ENCODE data around the gene LDAH. TPM values are rescaled to one million over a fixed set of nuclear protein-coding genes. Genes with fewer than 3 reads are reported as not detected.

LDAH gene
- total RNA-seq, 1 experiment from 2014 or later, result 15.2 TPM

GRCh38 chr2:20649576-20649975 is 173.3 kb downstream of the LDAH start:
- Histone ChIP-seq H2BK15ac (ENCODE audit: low read depth, low read length) (no peak overlapping the region), H3K4me2 (ENCODE audit: insufficient read depth, insufficient read length, low read length) (no peak overlapping the region), H3K14ac (ENCODE audit: insufficient read depth, low read length) (no peak overlapping the region; the same call in 1 of the 2 replicates)

More at GRCh38 chr2:20649576-20649975, 173.3 kb downstream of the LDAH start:
- no peak overlapping the region for H2BK12ac ChIP-seq (ENCODE audit: insufficient read length, low read depth, low read length)
- no peaks in the 10 kb centered on the region for H3K79me1 ChIP-seq (ENCODE audit: insufficient read depth, low read depth, low read length, poor library complexity, severe bottlenecking)
- H2AFZ ChIP-seq (ENCODE audit: low read length), result no peak overlapping the region
- H3K27me3 ChIP-seq (ENCODE audit: insufficient read depth, low read length), result no peaks in the 10 kb centered on the region
- no peak overlapping the region for H4K91ac ChIP-seq (ENCODE audit: insufficient read length, low read depth, low read length)
- H3K23ac ChIP-seq (ENCODE audit: insufficient read length, low read depth, low read length), result no peak overlapping the region
- TF ChIP-seq CTCF (conservative IDR thresholded peaks at IDR 0.05), result no peak
- Mint-ChIP-seq H3K4me1 (peaks cover 25 to 28% of the 10 kb centered on the region in 2 experiments), H3K9me3 (no peaks in the 10 kb centered on the region), H3K27me3 (ENCODE audit: low read depth) (peaks cover 28% of the 10 kb centered on the region), H3K27ac (no peak overlapping the region), H3K36me3 (ENCODE audit: insufficient read depth in 1 of 3, low read depth in 3 of 3) (peaks cover 0 to 2% (median 0%) of the 10 kb centered on the region in 3 experiments; a peak in 2 of 7 replicates), H3K4me3 (peak overlapping the region; percentile 57 to 82; a peak in 3 of 5 replicates)
- no peak overlapping the region for H4K5ac ChIP-seq (ENCODE audit: insufficient read length, low read depth, low read length)
- H2BK5ac ChIP-seq (ENCODE audit: insufficient read length, low read length), result no peak overlapping the region
- peaks cover 5% of the 10 kb centered on the region for H3K23me2 ChIP-seq (ENCODE audit: insufficient read length, low read depth, low read length, poor library complexity, severe bottlenecking)
- no peak overlapping the region for H2AK5ac ChIP-seq (ENCODE audit: insufficient read length, low read length)
- no peak overlapping the region for H3T11ph ChIP-seq (ENCODE audit: low read length)
- H3K4me1 ChIP-seq (ENCODE audit: insufficient read depth, low read length), result no peaks in the 10 kb centered on the region; the same call in 1 of the 2 replicates
- H2BK20ac ChIP-seq (ENCODE audit: low read depth, low read length, poor library complexity, severe bottlenecking), result no peak overlapping the region
- H3K4ac ChIP-seq (ENCODE audit: low read depth, low read length), result no peak overlapping the region
- no peak overlapping the region for H2BK120ac ChIP-seq (ENCODE audit: low read depth, low read length, poor library complexity, severe bottlenecking)
- no peaks in the 10 kb centered on the region for H4K20me1 ChIP-seq (ENCODE audit: control insufficient read depth, insufficient read depth, insufficient read length)
- no peak overlapping the region for H3K18ac ChIP-seq (ENCODE audit: insufficient read length, low read depth, low read length)
- no peak overlapping the region for H3K9ac ChIP-seq (ENCODE audit: extremely low read depth, insufficient read length, low read length)
- H3K56ac ChIP-seq (ENCODE audit: insufficient read length, low read depth, low read length), result no peak overlapping the region
- no peak overlapping the region for H3K27ac ChIP-seq (ENCODE audit: insufficient read length, low read depth, low read length)
- DNase-seq, result no peak
- H3K9me3 ChIP-seq (ENCODE audit: control insufficient read depth, low read depth, low read length), result no peaks in the 10 kb centered on the region
- no CpG with 5 or more reads among the region's 11 CpGs for WGBS (ENCODE audit: extremely low coverage, insufficient read length, low lambda C conversion rate)
- no peak overlapping the region for H4K8ac ChIP-seq (replicated peaks; ENCODE audit: insufficient read length, low read depth, low read length)
- H3K79me2 ChIP-seq (ENCODE audit: insufficient read depth, low read length), result no peaks in the 10 kb centered on the region
